ENCODE measurements around the gene CLASP1.
"Not testable (repeated sequence)": the region's sequence is repeated elsewhere in the genome, so short reads cannot be mapped to it uniquely, and the experiment has no call there.

Gene CLASP1

DNA sequence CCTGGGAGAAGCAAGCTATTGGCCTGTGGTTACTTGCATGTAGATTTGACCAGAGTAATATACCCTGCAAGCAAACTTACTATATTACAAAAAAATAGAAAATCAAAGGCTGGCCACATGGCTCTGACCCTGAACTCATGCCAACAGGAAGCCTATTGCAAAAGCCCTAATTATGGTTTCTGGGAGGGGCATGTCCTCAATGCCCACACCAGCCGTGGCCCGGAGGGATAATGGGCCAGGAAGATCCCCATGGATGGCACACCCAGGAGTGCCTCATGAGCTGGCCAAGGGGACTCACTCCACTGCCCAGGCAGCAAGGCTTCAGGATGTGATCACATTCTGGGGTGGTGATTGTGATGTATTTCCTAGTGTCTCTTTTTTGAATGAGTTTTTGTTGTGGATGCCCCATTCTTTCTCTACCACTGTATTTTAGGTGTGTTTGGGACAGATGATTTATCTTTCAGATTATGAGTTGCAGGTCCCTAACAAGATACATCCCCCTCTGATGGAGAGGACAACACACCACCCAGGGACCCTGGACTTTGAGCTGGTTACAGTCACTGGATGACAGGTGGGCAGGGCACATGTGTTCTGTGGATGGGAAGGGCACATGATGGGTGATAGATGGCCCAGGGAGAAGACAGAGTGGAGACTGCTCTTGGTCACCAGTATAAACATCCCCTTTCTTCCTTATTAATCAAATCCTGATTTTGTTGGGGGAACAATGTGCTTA is 345.6 kb downstream of the CLASP1 start:
- H3K9me3 ChIP-seq (ENCODE audit: control extremely low read depth in 1 of 5, control insufficient read depth in 4 of 5, insufficient read depth in 2 of 5, low read depth in 1 of 5, low read length in 4 of 5), result peaks cover 0 to 2% (median 0%) of the 10 kb centered on the region in 5 experiments
- ChIA-PET POLR2A (interaction anchor here (0.7 kb wide), 1 partner anchor 46 kb away, joined by 3 read pairs; no protein-coding TSS in a partner anchor), CTCF (interaction anchor here (0.6 to 1.5 kb wide), 2 partner anchors 88 to 208 kb away, joined by 3 to 4 read pairs; no protein-coding TSS in a partner anchor)
- H3K36me3 ChIP-seq (ENCODE audit: control insufficient read depth in 4 of 4, insufficient read depth in 4 of 4, low read length in 3 of 4), result no peaks in the 10 kb centered on the region
- no peak overlapping the region for H3K4me3 ChIP-seq (ENCODE audit: control insufficient read depth in 1 of 7, extremely low read depth in 1 of 7, insufficient read depth in 4 of 7, low read depth in 2 of 7, low read length in 6 of 7)
- DNase-seq, result no peak
- WGBS (ENCODE audit: insufficient coverage), result 80% methylated on average over 2 of the region's 2 CpGs
- H3K4me1 ChIP-seq (ENCODE audit: control extremely low read depth in 1 of 4, control insufficient read depth in 4 of 4, insufficient read depth in 4 of 4, low read length in 3 of 4), result no peaks in the 10 kb centered on the region
- H3K27me3 ChIP-seq (replicated peaks in 2 of 5; ENCODE audit: control insufficient read depth in 4 of 5, insufficient read depth in 5 of 5, low read length in 4 of 5), result no peaks in the 10 kb centered on the region
- no peak overlapping the region for H3K27ac ChIP-seq (ENCODE audit: insufficient read depth in 1 of 2, low read depth in 1 of 2, low read length in 2 of 2, poor library complexity in 1 of 2, severe bottlenecking in 2 of 2)

- POLR2A ChIA-PET; DNase-seq; H3K36me3 ChIP-seq (ENCODE audit: control insufficient read depth in 4 of 4, insufficient read depth in 4 of 4, low read length in 3 of 4); H3K27ac ChIP-seq (ENCODE audit: insufficient read depth in 1 of 2, low read depth in 1 of 2, low read length in 2 of 2, poor library complexity in 1 of 2, severe bottlenecking in 2 of 2); H3K9me3 ChIP-seq (ENCODE audit: control extremely low read depth in 1 of 5, control insufficient read depth in 4 of 5, insufficient read depth in 2 of 5, low read depth in 1 of 5, low read length in 4 of 5); H3K4me3 ChIP-seq (ENCODE audit: control insufficient read depth in 1 of 7, extremely low read depth in 1 of 7, insufficient read depth in 4 of 7, low read depth in 2 of 7, low read length in 6 of 7); H3K4me1 ChIP-seq (ENCODE audit: control extremely low read depth in 1 of 4, control insufficient read depth in 4 of 4, insufficient read depth in 4 of 4, low read length in 3 of 4); H3K27me3 ChIP-seq (replicated peaks in 2 of 5; ENCODE audit: control insufficient read depth in 4 of 5, insufficient read depth in 5 of 5, low read length in 4 of 5); CTCF ChIA-PET: not testable (repeated sequence)
These were observed 348.1 kb downstream of the CLASP1 start for GRCh38 chr2:121301190-121301589.

GRCh38 chr2:121298476-121298875 is 350.8 kb downstream of the CLASP1 start:
- WGBS (ENCODE audit: insufficient coverage), result 97% methylated on average over 11 of the region's 12 CpGs
- Histone ChIP-seq H3K4me3 (ENCODE audit: control insufficient read depth in 1 of 7, extremely low read depth in 1 of 7, insufficient read depth in 4 of 7, low read depth in 2 of 7, low read length in 6 of 7) (no peak overlapping the region), H3K4me1 (ENCODE audit: control extremely low read depth in 1 of 4, control insufficient read depth in 4 of 4, insufficient read depth in 4 of 4, low read length in 3 of 4) (no peaks in the 10 kb centered on the region), H3K27ac (ENCODE audit: insufficient read depth in 1 of 2, low read depth in 1 of 2, low read length in 2 of 2, poor library complexity in 1 of 2, severe bottlenecking in 2 of 2) (no peak overlapping the region), H3K9me3 (ENCODE audit: control extremely low read depth in 1 of 5, control insufficient read depth in 4 of 5, insufficient read depth in 2 of 5, low read depth in 1 of 5, low read length in 4 of 5) (peaks cover 0 to 5% (median 0%) of the 10 kb centered on the region in 5 experiments), H3K36me3 (ENCODE audit: control insufficient read depth in 4 of 4, insufficient read depth in 4 of 4, low read length in 3 of 4) (no peaks in the 10 kb centered on the region), H3K27me3 (replicated peaks in 2 of 5; ENCODE audit: control insufficient read depth in 4 of 5, insufficient read depth in 5 of 5, low read length in 4 of 5) (no peaks in the 10 kb centered on the region)
- ChIA-PET POLR2A (no interaction called here), CTCF (interaction anchor here (1.3 to 2.4 kb wide), 3 partner anchors 10 to 202 kb away, joined by 3 to 12 read pairs (median 4); no protein-coding TSS in a partner anchor)
- DNase-seq, result no peak

- H3K36me3 ChIP-seq (ENCODE audit: control insufficient read depth in 4 of 4, insufficient read depth in 4 of 4, low read length in 3 of 4); H3K4me1 ChIP-seq (ENCODE audit: control extremely low read depth in 1 of 4, control insufficient read depth in 4 of 4, insufficient read depth in 4 of 4, low read length in 3 of 4); H3K9me3 ChIP-seq (ENCODE audit: control extremely low read depth in 1 of 5, control insufficient read depth in 4 of 5, insufficient read depth in 2 of 5, low read depth in 1 of 5, low read length in 4 of 5); H3K27me3 ChIP-seq (replicated peaks in 2 of 5; ENCODE audit: control insufficient read depth in 4 of 5, insufficient read depth in 5 of 5, low read length in 4 of 5); H3K4me3 ChIP-seq (ENCODE audit: control insufficient read depth in 1 of 7, extremely low read depth in 1 of 7, insufficient read depth in 4 of 7, low read depth in 2 of 7, low read length in 6 of 7); DNase-seq; POLR2A ChIA-PET; H3K27ac ChIP-seq (ENCODE audit: insufficient read depth in 1 of 2, low read depth in 1 of 2, low read length in 2 of 2, poor library complexity in 1 of 2, severe bottlenecking in 2 of 2): not testable (repeated sequence)
- WGBS (ENCODE audit: insufficient coverage), result 100% methylated on average over 4 of the region's 5 CpGs
- CTCF ChIA-PET, result interaction anchor here (0.7 to 2.4 kb wide), 7 partner anchors 10 to 201 kb away, joined by 3 to 12 read pairs (median 3); no protein-coding TSS in a partner anchor
These were observed 351.4 kb downstream of the CLASP1 start for GRCh38 chr2:121297866-121298265.

- ChIA-PET CTCF (interaction anchor here (0.7 to 2.4 kb wide), 7 partner anchors 10 to 201 kb away, joined by 3 to 12 read pairs (median 3); no protein-coding TSS in a partner anchor), POLR2A (no interaction called here)
- 69% methylated on average over 8 of the region's 9 CpGs for WGBS (ENCODE audit: insufficient coverage)
- no peak overlapping the region for H3K4me3 ChIP-seq (ENCODE audit: control insufficient read depth in 1 of 7, extremely low read depth in 1 of 7, insufficient read depth in 4 of 7, low read depth in 2 of 7, low read length in 6 of 7)
- H3K36me3 ChIP-seq (ENCODE audit: control insufficient read depth in 4 of 4, insufficient read depth in 4 of 4, low read length in 3 of 4), result no peaks in the 10 kb centered on the region
- H3K27ac ChIP-seq (ENCODE audit: insufficient read depth in 1 of 2, low read depth in 1 of 2, low read length in 2 of 2, poor library complexity in 1 of 2, severe bottlenecking in 2 of 2), result no peak overlapping the region
- peak; percentile 16 to 57 (median 53) for DNase-seq
- H3K9me3 ChIP-seq (ENCODE audit: control extremely low read depth in 1 of 5, control insufficient read depth in 4 of 5, insufficient read depth in 2 of 5, low read depth in 1 of 5, low read length in 4 of 5), result peaks cover 0 to 5% (median 0%) of the 10 kb centered on the region in 5 experiments
- H3K27me3 ChIP-seq (replicated peaks in 2 of 5; ENCODE audit: control insufficient read depth in 4 of 5, insufficient read depth in 5 of 5, low read length in 4 of 5), result no peaks in the 10 kb centered on the region
- H3K4me1 ChIP-seq (ENCODE audit: control extremely low read depth in 1 of 4, control insufficient read depth in 4 of 4, insufficient read depth in 4 of 4, low read length in 3 of 4), result no peaks in the 10 kb centered on the region
These were observed 351.9 kb downstream of the CLASP1 start for GRCh38 chr2:121297217-121297830.

DNA sequence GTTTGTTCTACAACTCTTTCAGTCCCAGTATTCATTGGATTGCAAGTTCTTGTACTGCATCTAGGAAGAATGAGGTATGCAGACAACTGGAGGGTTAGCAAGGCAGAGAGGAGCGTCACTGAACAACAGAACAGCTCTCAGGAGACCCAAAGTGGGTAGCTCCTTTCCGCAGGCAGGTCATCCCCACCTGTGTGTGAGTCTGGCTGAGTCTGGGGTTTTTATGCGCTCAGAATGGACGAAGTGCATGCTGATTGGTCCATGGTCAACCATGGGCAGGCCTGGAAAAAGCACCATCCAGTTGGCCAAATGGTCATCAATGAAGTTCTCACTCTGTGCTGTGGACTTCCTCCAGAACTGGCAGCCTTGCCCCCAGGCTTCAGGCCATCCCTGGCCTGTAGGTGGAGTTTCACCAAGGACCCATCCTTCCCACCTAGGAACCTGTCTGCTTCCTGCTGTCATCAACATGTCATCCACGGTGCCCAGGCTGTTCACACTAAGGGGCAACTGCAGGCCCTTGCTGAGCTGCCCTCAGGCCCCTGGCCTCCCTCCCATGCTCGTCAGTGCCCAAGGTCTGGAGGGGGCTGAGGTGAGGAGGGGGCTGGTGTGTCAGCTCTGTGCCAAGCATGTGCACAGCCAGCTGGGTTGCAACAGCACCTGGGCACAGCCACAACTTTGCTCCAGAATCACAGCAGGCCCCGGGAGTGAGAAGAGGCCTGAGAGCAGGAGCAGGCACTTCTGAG is 353.2 kb downstream of the CLASP1 start:
- 92% methylated on average over 6 of the region's 7 CpGs for WGBS (ENCODE audit: insufficient coverage)
- ChIA-PET POLR2A (no interaction called here), CTCF (interaction anchor here (1.1 to 2.4 kb wide), 5 partner anchors 9 to 710 kb away, joined by 3 to 12 read pairs (median 3); no protein-coding TSS in a partner anchor)
- Histone ChIP-seq H3K9me3 (ENCODE audit: control extremely low read depth in 1 of 5, control insufficient read depth in 4 of 5, insufficient read depth in 2 of 5, low read depth in 1 of 5, low read length in 4 of 5) (peaks cover 0 to 5% (median 0%) of the 10 kb centered on the region in 5 experiments), H3K4me1 (ENCODE audit: control extremely low read depth in 1 of 4, control insufficient read depth in 4 of 4, insufficient read depth in 4 of 4, low read length in 3 of 4) (no peaks in the 10 kb centered on the region), H3K27ac (ENCODE audit: insufficient read depth in 1 of 2, low read depth in 1 of 2, low read length in 2 of 2, poor library complexity in 1 of 2, severe bottlenecking in 2 of 2) (no peak overlapping the region), H3K36me3 (ENCODE audit: control insufficient read depth in 4 of 4, insufficient read depth in 4 of 4, low read length in 3 of 4) (no peaks in the 10 kb centered on the region), H3K4me3 (ENCODE audit: control insufficient read depth in 1 of 7, extremely low read depth in 1 of 7, insufficient read depth in 4 of 7, low read depth in 2 of 7, low read length in 6 of 7) (no peak overlapping the region), H3K27me3 (replicated peaks in 2 of 5; ENCODE audit: control insufficient read depth in 4 of 5, insufficient read depth in 5 of 5, low read length in 4 of 5) (no peaks in the 10 kb centered on the region)
- no peak for DNase-seq
